HG03066 (cell line): ENCODE results near the gene DACT3.
"Not testable (repeated sequence)": the region's sequence is repeated elsewhere in the genome, so short reads cannot be mapped to it uniquely, and the experiment has no call there.

Experiments used
- ATAC-seq: cut with Tn5 transposase; IDR thresholded peaks from one replicate; pipeline ENCODE4 v1.9.1; 2021; ENCODE audit warnings: low read depth; ENCODE audit not compliant: unreplicated experiment

Gene DACT3

DNA sequence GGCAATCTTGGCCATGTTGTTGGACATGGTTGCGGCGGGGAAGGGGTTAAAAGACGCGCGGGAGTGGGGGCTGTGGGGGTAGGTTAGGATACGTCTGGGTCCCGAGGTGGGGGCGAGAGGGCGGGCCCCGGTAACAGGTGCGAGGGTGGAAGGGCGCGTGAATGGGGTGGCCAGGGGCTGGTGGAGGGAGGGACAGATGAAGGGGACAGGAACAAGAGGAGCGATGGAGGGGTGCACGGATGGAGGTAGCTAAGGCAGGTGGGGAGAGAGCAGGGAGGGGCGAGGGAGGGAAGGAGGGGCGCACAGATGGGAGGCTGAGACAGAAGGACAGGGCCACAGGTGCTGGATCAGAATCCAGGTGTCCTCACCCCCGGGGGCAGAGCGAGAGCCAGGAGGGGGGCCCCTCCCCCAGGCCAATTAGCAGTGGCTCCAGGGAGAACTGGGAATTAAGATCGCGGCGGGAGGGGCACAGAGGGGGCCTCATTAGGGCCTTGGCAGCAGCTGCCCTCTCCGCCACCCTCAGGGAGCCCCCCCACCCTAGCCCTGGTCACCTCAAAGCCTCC lies 26.2 kb downstream of the DACT3 start:
- no peak for ATAC-seq

DNA sequence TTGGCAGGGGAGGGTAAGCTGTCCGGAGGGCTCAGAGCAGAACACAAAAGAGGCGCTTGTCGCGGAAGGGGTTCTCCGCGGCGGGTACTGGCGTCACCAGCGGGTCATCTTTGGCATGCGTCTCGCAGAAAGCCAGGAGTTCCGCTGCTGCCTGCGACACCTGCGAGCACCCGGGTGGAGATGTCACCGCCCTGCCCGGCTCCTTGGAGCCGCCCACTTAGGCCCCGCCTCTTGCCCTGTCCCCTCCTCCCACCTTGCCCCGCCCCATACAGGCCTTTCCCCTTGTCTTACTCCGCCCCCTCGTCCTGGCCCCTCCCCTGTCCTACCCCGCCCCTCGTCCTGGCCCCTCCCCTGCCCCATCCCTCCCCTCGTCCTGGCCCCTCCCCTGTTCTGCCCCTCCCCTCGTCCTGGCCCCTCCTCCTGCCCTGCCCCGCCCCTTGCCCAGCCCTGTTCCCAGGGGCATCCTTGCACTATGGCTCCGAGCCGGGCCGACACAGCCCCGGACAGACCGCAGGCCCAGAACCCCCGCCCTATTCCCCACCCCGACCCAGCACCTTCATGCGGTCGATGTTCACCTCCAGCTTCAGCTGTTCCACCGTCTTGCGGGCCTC lies 26.8 kb downstream of the DACT3 start:
- no peak for ATAC-seq

DNA sequence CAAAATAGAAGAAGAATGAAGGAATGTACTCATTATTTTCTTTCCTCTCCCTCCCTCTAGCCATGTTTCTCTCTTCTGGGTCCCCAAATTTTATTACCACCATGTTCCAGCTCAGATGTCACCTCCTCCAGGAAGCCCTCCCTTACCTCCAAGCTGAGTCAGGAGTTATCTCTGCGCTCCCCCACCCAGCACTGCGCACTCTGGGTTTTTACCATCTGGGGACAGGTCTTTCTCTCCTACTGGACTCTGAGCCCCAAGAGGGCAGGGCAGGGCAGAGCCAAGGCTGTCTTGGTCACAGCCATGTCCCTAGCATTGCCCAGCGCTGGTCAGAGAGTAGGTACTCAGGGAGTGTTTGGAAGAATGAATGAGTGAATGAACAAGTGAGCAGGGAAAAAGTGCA lies 27.9 kb downstream of the DACT3 start:
- no peak for ATAC-seq

DNA sequence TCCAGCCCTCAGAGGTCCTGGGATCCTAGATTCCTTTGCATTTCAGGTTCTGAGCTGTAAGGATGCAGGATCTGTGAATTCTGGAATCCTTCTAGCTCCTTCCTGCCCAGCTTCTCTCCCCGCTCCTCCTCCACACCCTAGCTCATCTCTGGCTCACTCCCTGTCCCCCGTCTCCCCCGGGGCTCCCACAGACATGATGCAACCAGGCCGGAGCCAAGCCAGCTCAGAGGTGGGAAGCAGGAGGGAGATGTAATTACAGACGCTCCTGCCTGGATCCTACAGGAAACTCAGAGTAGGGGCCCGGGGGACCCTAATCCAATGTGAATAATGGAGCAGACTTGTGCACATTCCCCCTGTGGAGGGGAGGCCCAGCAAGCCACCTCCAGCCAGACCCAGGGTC lies 29.5 kb downstream of the DACT3 start:
- no peak for ATAC-seq

DNA sequence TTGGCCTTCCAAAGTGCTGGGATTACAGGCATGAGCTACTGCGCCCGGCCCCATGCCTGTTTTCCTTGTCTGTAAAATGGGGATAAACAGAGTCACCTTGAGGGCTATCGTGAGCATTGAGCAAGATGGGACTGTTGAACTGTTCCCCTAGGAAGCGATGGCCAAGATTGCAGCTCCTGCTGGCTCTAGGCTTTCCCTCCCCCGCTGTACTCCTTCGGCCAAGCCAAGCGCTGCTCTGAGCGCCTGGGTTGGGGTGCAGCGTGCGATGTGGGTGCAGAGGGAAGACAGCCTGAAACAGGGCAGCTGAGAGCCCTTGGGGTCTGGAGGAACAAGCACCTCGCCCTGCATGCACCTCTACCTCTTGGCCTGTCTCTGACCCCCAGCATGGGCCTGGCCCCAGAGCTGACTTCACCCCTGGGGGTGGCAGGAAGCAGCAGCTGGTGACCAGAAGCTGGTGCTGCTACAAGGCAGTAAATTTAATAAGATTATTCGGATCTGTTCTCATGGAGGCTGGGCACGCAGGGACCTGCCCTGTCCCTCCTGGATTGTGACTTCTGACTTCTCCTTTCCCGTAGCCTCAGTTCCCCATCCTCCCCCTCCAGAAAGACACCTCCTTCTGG lies 30.3 kb downstream of the DACT3 start:
- ATAC-seq = no peak

DNA sequence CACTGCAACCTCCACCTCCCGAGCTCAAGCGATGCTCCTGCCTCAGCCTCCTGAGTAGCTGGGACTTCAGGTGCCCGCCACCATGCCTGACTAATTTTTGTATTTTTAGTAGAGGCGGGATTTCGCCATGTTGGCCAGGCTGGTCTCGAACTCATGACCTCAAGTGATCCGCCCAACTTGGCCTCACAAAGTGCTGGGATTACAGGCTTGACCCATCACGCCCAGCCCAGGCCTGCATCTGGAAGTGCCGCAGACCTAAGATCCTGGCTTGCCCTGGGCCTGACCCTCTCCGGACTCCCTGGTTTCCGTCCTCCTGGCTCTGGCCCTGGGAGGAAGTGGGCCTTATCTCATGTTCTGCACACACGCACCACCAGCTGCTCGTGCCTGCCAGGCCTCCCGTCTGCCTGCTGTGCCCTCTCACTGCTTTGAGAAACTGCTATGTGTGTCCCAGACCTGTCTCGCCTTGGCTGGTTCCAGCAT lies 31.4 kb downstream of the DACT3 start:
- ATAC-seq = no peak

DNA sequence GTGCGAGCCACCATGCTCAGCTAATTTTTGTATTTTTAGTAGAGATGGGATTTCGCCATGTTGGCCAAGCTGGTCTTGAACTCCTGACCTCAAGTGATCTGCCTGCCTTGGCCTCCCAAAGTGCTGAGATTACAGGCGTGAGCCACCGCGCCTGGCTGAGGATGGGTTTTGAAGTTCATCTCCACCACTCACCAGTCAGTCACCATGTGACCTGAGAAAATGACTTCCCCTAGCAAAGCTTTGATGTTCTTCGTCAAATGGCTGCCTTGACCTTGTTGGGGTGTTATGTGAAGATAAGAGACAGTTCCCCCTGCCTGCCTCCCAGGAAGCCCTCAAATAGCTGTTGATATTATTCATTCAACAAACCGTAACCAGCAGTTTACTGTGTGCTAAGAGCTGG lies 32.0 kb downstream of the DACT3 start:
- ATAC-seq = not testable (repeated sequence)

DNA sequence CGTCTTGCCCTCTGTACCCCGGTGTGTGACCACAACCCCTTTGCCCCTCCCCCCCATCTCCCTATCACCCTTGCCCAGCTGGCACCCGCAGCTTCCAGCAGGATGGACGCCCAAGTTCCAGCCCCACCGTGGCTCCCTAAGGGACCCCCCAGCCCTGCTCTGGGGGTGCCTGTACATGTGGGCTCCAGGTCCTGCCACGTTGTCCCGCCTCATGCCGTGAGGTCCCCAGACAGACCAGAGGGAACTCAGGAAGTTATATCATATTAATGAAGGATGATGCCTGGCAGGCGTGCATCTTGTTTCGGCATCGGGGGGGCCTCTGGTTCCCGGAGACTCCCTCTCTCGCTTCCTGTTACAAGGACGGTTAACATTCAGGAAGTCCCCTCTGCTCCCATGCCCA lies 34.5 kb downstream of the DACT3 start:
- ATAC-seq = no peak

DNA sequence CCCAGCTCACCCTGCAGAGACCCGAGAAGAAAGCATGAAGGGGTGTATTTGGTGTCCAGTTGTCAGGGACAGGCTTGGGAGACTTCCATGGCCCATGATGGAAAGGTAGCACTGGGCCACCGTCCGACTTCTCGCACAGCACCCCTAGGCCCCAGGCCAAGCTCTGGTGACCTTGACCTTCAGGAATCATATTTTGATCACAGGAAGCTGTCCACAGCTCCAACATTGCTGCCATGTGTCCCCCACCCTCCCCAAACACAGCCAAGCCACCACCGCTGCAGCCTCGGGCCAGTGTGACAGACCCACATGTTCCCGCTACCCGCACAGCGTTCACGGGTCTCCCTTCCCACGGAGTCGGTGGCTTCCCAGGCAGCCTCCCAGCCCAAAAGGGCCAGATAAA lies 35.3 kb downstream of the DACT3 start:
- no peak for ATAC-seq

DNA sequence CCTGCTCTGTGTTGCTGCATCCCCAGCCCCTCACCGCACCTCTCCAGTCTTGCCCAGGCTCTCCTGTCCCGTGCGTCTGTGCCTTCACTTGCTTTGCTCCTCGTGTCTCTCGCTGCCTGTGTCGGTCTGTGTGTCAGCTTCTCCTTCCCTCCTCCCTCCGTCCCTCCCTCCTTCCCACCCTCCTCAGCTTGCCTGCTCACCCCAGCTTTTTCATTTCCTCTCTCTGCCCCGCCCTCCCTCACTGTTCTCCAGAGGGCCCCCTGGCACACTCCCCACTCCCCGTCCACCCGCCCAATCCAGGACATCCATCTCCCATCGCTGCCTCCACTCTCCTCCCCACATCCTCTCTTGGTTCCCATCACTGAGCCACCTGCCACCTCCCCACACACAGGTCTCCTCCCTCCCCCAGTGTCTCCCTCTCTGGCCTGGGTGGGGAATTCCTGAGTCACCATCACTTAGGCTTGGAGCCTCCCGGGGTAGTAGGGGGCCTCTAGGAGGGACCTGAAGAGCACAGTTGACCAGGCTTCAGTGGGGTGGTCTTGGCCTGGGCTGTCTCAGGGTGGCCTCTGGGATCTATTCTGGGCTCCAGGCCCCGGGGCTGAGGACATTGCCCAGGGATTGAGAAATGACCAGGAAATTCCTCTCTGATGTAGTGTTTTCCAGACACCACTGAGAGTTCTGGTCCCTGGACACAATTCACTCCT lies 35.9 kb downstream of the DACT3 start, which contains the start of gene PTGIR:
Gene PTGIR, minus strand, starts transcription at position 132 of the 704 bp plus-strand sequence. CDS start 864 bp downstream, outside the sequence.
- ATAC-seq = no peak

DNA sequence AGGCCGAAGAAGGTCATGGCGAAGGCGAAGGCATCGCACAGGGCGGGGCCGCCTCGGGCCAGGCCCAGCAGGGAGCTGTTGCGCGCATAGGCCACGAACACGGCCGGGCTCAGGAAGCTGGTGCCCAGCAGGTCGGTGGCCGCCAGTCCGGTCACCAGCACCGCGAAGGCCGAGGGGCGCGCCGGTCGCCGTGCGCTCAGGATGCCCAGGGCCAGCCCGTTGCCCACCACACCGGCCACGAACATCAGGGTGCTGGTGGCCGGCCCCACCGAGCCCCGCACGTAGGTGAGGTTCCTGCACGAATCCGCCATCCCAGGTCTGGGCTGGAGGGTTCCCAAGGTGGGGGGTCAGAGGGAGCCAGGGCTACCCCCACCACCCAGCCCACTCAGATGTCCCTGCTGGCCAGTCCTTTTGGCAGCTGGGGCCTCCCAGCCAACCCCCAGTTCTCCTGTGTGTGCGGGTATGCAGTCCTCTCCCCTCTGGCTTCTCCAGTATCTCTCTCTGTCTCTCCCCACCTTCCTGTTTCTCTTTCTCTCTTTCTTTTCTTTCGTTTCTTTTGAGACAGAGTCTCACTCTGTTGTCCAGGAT lies 37.0 kb downstream of the DACT3 start:
- no peak for ATAC-seq

DNA sequence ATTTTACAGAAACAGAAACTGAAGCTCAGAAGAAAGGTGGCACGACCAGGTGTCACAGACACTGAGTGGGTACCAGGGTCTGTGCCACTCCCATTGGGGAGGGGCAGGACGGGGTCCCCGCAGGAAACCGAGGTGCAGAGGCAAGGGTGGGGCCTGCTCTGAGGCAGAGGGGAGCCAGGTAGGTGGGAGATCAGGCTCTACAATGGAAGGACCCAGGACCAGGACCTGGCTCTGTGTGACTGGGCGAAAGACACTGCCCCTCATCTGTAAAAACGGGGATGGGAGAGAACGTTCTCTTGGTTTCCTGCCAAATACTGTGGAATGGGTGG lies 38.9 kb downstream of the DACT3 start:
- ATAC-seq = no peak

DNA sequence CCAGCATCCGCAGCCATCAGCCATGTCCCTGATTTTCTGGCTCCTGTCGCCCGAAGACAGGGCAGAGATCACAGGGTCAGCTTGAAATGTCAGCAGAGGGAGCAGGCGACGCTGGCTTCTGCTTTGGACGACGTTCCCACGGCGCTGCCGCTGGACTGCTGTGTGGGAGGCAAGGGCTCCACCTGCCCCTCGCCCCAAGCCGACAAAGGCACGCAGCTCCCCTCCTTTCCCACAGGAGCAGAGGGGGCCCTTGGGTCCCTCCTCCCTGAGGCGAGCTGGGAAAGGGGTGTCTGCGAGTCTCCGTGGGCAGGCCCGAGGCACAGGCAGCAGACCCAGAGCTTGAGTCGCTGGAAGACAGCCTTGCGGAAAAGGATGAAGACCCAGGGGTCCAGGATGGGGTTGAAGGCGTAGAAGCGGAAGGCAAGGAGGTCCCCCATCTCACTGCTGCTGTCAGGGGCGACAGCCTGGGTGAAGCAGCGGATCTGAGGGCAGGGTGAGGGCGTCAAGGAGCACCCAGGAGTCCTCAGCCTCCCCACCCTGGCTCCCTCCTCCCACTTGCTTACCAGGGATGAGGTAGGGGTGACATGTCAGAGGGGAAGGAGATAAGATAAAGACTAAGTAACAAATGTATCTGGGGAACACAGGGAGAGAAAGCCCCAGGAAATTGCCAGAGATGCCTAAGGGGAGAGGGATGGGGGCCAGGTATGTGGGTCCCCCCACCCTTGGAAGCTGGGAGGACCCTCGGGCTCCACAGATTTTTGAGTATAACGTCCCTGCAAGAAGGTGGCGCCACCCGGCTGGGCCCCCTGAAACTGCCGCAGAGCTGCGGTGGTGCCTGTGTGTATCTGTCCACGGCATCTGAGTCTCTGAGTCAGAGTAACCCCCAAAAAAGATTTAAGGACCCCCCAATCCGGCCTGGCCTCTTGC lies 39.5 kb downstream of the DACT3 start:
- no peak for ATAC-seq

DNA sequence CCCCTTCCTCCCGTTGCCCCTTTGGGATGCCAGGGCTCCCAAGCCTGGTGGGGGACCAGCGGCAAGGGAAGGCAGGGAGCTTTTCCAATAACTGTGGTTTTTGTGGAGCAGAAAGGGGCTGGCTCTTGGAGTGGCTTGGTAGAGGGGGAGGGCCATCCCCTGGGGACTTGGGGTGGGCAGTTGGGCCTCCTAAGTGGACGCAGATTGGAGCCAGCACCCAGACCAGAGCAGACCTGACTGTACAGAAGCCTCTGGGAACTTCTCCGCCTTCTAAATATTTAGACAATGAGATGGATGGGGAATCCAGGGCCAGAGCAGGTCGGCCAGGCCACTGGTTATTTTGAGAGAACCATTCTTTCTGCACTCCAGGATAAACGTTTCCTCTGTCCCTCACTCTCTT lies 40.3 kb downstream of the DACT3 start:
- ATAC-seq = no peak

DNA sequence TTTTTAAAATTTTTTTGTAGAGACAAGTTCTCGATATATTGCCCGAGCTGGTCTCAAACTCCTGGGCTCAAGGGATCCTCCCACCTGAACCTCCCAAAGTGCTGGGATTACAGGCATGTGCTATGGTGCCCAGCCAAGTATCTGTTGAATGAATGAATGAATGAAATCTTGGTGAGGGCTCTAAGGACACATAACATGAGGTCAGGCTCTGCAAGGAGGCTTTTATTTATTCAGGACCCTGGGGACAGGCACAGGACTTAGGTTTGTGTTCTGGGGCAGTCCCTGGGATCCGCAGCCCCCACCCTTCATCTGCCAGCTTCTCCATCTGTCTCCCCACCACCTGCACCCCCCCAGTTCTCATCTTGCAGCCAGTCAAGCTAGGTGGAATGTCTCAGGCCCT lies 40.7 kb downstream of the DACT3 start:
- ATAC-seq = no peak

DNA sequence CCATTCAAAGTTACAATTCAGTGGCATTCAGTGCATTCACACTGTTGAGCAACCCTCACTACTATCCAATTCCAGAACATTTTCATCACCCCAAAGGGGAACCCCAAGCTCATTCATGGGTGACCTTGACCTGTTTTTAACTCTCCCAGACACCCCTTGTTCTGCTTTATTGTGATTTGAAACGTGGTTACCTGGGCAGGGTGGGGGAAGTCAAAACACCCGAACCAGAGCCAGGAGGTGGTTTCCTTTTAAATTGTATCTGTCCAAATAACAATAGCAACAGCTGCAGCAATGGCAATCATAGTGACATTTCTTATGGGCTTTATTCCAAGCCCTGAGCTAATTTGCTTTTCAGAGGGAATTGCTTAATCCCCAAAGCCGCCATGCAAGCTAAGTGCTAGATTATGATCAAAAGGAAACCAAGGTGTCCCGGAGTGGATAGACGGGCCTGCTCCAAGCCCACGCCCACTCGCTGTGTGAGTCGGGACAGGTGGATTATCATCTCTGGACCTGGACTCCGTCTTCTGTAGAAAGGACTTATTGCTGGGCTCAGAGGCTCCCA lies 42.2 kb downstream of the DACT3 start:
- no peak for ATAC-seq

DNA sequence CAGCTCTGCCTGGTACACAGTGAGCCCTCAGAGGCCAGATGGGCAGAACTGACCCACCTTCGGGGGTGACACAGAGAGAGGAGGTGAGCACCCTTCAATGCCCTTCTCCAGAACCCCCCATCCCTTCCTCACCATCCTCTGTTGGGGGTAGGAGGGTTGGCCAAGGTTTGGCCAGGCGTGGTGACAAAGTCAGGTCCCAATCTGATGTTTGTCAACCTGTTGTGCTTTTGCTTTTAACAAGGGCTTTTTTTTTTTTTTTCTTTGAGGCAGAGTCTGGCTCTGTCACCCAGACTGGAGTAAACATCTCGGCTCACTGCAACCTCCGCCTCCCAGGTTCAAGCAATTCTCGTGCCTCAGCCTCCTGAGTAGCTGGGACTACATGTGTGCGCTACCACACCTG lies 43.4 kb downstream of the DACT3 start:
- no peak for ATAC-seq

DNA sequence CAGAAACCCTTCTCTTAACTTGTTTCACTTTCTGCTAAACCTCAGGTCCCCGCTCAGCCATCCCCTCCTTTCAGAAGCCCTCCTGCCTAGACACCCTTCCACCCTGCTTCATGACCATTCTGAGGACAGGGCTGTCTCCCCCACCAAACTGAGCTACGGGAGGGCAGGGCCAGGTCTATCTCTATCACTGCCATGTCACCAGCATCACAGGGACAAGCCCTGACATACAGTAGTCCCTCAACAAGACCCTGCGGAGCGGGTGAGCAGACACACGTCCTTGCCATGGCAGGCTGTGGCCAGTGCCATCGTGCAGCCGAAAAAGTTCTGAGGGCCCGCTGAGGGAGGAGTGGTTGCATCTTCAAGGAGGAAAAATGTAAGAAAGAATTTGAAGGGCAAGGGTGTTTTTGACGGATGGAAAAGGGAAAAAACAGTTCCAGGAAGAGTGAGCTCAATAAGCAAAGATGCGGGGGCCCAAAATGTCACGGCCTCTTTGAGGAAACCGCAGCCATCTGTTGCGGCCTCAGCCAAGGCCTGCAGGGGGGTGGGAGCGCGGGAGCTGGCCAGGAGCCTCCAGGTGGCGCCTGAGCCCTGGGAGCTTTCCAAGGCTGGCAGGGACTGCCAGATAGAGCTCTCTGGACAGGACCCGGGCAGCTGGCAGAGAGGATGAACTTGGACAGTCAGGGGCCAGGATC lies 44.2 kb downstream of the DACT3 start:
- ATAC-seq = no peak

DNA sequence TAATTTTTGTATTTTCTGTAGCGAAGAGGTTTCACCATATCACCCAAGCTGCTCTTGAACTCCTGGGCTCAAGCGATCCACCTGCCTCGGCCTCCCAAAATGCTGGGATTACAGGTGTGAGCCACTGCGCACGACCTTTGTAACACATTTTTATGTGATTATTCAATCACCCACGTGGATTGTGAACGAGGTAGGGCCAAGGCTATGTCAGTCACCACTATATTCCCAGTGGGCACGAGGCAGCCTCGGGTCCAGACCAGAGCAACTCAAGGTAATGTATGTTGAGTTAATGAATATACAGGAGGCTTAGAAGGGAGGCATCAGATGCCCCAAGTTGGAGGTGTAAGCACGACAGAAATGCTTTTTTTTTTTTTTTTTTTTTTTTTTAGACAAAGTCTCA lies 45.0 kb downstream of the DACT3 start:
- ATAC-seq = no peak
